GM21423 (cell line): ENCODE data around the gene PAQR4.

Source experiments
- ATAC-seq: cut with Tn5 transposase; IDR thresholded peaks from one replicate; pipeline ENCODE4 v1.9.1; 2021; ENCODE audit warnings: mild to moderate bottlenecking, moderate library complexity; ENCODE audit not compliant: unreplicated experiment

PAQR4 gene

DNA sequence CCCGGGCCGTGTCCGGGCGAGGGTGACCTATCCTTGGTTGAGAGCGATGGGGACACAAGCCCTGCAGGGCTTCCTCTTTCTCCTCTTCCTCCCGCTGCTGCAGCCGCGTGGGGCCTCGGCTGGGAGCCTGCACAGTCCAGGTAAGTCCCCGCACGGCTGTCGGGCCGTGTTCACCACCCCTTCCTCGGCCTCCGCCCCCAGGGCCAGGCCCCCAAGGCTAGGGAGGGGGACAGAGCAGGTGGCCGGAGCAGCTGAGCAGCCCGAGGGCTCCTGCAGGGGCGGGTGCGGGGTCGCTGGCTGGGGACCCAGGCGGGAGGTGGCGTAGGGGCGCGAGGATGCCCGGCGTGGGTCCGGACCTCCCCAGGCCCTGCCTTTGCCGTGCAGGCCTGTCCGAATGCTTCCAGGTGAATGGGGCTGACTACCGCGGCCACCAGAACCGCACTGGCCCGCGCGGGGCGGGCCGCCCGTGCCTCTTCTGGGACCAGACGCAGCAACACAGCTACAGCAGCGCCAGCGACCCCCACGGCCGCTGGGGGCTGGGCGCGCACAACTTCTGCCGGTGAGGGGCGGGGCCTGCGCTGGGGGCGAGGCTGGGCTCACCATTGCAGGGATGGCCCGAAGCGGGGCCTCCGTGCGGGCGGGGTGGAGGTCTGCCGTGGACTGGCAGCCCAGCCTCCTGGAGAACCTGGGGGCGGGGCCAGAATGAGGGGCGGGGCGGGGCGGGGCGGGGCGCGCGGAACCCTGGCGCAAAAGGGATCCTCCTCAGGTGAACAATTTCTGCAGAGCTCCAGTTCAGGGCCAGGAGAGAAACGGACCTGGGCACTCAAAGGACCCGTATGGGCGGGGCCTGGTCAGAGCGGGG, 4.4 kb upstream of the PAQR4 start:
- ATAC-seq: no peak

DNA sequence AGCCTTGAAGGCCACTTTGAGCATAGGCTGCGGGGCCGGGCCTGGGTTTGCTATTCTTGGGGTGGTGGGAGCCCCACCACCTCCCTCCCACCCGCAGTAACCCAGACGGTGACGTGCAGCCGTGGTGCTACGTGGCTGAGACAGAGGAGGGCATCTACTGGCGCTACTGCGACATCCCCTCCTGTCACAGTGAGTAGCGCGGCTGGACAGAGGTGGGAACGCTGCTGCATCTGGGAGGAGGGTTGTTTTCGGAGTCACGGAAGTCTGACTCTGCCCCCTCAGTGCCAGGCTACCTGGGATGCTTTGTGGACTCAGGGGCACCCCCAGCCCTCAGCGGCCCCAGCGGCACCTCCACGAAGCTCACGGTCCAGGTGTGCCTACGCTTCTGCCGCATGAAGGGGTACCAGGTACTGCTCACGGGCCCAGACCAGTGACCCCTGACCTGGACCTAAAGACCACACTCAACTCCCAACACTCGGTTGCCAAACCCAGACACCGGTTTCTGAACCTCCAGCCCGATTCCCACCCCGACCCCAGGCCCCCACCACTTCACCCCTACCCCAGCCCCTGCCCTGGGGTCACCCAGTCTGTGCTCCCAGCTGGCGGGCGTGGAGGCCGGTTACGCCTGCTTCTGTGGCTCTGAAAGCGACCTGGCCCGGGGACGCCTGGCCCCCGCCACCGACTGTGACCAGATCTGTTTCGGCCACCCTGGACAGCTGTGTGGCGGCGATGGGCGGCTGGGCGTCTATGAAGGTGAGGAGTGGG, 2.9 kb upstream of the PAQR4 start:
- no peak for ATAC-seq

DNA sequence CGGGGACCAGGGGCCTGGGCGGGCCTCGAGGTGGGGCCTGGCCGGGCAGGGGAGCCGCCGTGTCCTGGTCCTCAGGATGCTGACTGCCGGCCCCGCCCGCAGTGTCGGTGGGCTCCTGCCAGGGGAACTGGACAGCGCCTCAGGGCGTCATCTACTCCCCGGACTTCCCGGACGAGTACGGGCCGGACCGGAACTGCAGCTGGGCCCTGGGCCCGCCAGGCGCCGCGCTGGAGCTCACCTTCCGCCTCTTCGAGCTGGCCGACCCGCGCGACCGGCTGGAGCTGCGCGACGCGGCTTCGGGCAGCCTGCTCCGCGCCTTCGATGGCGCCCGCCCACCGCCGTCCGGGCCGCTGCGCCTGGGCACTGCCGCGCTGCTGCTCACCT, 2.3 kb upstream of the PAQR4 start:
- ATAC-seq: no peak

DNA sequence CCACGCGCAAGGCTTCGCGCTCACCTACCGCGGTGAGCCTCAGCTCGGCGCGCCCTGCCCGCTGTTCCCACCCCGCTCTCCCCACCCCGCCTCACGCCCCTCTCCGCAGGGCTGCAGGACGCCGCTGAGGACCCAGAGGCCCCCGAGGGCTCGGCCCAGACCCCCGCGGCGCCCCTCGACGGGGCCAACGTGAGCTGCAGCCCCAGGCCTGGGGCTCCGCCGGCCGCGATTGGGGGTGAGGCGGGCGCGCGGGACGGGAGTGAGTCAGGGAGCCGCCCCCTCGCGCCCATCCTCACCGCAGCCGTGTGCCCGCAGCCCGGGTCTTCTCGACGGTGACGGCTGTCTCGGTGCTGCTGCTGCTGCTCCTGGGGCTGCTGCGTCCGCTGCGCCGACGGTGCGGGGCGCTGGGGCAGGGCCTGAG, 1.9 kb upstream of the PAQR4 start:
- no peak for ATAC-seq

DNA sequence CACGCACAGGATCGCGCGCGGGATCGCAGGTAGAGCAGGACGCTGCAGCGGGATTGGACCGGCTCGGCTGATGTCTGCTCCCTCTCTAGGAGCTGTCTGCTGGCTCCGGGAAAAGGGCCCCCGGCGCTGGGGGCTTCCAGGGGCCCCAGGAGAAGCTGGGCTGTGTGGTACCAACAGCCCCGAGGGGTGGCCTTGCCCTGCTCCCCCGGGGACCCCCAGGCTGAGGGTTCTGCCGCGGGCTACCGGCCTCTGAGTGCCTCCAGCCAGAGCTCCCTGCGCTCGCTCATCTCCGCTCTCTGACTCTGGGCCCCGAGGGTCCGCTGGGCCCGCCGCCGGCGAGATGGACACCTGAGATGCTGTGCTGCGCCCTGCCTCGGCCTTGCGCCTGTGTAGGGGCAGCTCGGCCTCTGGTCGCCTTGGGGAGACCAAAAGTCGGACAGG, 1.4 kb upstream of the PAQR4 start:
- no peak for ATAC-seq

DNA sequence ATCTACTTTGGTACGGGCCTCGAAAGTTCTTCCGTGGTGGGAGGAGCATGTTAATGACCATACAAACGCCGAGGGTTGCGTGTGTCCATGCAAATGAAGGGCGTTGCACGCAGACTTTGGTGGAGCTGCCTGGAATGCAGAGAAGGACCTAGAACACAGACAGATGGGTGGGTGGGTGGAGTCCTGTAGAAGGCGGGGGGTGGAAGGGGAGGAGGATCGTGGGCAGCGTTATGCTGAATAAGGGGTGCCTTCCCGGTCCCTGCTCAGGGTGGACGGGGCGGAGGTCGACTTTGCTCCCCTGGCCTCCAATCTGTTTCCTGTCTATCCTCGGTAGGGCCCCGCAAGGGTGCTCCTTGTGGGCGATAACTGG, 795 bp upstream of the PAQR4 start:
- no peak for ATAC-seq

DNA sequence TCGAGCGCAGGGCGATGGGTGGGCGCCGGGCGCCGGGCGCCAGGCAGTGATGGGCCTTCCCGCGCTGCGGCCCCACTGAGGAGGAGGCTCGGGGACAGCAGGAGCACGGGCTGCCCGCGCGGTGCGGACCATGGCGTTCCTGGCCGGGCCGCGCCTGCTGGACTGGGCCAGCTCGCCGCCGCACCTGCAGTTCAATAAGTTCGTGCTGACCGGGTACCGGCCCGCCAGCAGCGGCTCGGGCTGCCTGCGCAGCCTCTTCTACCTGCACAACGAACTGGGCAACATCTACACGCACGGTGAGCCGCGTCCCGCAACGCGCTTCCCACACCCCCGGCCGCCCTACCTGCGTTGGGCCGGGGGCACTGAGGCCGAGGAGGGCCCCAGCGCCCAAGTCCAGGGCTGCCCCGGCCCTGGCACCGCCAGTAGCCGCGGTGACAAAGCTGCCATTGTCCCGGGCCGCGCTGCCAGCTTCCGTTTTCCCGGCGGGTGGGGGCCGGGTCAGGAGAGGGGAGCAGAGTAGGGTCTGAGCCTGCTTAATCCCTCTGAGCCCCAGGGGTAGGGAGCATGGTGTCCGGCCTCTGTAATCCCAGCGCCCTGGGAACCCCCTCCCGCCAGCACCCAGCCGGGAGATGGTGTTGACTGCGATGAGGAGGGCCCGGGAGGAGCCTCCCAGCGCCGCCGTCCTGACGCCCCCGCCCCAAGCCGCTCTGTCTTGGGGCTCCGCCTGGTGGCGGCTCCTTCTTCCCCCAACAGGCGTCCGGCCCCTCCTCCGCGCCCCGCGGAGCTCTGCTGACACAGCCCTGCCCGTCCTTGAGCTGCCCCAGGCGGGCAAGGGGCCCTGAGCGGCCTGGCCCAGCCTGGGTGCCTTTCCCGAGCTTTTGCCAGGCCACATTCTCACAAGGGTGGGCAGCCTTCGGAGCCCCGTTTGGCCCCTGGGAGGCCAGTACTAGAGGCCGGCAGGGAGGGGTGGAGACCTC, 685 bp downstream of the PAQR4 start:
- peak; percentile 32 for ATAC-seq

DNA sequence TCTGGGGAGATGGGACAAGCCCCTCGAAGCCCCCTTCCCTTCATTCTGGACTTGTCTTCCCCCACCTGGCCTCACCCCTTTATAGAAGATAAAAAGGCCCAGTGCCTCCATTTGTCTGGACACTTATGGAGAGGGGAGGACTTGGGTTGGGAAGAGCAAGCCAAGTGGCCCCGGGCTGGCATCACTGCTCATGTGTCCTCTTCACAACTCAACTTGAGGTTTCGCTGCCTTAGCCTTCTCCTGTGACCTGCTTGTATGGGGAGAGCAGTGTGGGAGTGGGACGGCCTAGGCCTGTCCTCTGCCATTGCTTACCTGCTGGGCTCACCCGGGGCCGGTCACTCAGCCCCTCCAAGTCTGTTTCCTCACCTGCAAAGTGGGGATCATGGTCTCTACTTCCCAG, 1.4 kb downstream of the PAQR4 start:
- no peak for ATAC-seq

DNA sequence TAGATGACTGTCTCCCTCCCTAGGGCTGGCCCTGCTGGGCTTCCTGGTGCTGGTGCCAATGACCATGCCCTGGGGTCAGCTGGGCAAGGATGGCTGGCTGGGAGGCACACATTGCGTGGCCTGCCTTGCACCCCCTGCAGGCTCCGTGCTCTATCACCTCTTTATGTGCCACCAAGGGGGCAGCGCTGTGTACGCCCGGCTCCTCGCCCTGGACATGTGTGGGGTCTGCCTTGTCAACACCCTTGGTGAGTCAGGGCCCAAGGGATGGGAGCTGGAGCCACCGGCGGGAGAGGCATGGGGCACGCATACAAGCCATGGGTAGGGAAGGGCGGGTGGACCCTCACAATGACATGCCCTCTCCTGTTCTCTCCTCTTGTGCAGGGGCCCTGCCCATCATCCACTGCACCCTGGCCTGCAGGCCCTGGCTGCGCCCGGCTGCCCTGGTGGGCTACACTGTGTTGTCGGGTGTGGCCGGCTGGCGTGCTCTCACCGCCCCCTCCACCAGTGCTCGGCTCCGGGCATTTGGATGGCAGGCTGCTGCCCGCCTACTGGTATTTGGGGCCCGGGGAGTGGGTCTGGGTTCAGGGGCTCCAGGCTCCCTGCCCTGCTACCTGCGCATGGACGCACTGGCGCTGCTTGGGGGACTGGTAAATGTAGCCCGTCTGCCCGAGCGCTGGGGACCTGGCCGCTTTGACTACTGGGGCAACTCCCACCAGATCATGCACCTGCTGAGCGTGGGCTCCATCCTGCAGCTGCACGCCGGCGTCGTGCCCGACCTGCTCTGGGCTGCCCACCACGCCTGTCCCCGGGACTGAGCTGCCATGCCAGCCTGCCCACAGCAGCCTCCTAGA, 2.2 kb downstream of the PAQR4 start:
- no peak for ATAC-seq

DNA sequence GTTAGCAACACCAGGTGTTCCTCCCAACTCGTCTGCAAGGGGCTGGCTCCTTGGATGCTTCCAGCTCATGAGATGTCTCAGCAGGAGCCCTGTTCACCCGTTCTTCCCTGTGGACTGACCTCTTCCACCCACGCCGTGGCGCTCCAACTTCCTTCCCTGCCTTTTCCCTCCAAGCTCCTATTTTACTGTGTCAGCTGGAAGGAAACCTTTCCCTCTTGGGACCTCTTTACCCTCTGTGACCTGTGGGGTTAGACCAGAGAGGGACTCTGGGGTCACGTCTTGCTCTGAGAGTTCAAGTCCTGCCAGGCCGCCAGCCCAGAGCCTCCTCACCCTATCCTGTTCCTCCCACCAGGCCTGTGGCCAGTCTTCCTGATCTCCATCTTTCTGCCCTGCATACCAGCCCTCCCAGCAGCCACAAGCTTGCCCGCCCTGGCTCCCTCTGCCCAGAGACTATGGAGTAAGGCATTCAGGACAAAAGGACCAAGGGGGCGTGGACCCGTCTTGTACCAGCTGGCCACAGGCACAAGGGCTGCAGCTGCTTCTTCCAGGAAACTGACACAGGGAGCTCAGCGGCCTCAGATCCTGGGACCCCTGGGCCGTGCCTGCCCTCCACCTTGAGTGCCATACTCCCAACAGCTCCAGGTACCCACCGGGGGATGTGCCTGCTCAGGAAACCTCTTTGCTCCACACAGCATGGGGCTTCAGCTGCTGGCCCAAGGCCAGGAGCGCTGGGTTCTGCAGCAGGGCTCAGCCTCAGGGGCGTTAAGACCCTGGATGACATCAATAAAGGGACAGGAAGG, 3.0 kb downstream of the PAQR4 start:
- ATAC-seq: no peak

DNA sequence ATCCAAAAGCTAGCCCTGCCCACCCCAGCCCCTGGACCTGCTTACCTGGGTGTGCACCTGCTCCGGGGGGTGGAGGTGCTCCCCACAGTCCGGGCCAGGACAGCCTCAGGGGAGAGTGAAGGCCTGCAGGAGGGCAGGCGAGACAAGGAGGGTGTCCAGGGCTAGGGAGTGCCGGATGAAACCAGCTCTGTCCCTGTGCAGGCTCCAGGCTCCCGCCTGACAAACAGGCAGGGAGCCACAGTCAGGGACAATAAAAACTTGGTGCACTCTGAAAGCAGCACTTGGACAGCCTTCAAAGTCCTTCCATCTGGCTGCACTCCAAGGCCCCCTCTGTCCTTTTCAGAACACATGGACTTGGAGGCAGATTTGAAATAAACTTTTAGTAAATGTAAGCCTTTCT, 3.9 kb downstream of the PAQR4 start:
- ATAC-seq: no peak

DNA sequence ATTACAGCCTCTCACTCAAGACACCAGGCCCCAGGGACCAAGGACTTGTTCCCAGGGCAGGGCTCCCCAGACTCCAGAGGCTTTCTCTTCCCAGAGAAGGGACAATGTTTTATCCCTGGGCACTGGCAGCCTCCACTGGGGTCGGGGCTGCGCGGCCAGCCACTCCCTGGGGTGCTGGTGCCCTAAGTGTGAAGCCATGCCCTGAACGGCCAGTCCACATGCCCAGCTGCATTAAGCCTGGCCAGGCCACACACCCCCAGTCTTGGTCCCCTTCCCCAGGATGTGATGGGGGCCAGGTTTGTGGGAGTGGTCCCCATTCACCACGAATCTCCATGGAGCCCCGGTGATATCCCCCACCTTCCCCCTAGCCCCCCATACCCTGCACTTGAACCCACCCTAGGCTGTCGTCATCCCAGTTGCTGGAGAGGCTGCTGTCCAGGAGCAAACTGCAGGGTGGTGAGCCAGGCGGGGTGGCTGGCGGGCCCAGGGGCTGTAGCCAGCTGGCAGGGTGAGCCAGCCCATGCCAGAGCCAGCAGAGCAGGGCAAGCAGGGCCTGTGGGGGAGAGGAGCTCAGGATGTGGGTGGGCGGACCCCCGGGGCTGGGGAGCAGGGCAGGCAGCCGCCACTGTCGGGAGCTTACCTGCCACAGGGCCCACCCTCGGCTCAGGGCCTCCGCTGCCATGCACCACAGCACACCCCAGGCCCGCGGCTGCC, 4.6 kb downstream of the PAQR4 start:
- no peak for ATAC-seq

DNA sequence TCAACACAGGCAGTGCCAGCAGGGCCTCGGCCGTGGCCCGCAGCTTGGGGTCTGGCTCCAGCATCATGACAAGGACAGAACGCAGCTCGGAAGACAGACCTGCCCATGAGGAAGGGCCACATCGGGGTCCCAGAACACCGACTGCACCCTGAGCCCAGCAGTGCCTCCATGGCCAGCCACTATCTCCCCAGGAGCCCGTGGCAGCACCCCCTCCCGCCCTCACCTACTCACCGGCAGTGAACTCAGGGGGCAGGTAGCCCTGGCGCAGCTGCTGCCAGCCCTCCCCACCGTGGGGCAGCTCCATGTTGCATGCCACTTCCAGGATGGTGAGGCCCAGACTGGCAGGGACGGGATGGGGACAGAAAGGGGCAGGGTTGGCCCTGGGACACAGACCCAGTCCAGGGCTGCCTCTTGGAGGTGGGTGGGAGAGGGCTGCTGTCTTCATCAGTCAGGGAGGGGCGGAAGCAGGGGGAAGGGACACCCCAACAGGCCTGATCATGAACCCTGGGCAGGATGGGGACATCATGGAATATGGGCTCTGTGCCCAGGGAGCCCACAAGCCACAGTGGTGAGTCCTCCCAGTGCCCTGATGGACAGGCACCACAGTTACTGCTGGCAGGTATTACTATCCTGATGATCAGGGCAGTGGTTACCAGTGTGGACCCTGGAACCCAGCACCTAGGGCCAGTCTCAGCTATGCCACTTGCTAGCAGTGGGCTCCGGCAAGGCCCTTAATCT, 5.3 kb downstream of the PAQR4 start:
- ATAC-seq: no peak

DNA sequence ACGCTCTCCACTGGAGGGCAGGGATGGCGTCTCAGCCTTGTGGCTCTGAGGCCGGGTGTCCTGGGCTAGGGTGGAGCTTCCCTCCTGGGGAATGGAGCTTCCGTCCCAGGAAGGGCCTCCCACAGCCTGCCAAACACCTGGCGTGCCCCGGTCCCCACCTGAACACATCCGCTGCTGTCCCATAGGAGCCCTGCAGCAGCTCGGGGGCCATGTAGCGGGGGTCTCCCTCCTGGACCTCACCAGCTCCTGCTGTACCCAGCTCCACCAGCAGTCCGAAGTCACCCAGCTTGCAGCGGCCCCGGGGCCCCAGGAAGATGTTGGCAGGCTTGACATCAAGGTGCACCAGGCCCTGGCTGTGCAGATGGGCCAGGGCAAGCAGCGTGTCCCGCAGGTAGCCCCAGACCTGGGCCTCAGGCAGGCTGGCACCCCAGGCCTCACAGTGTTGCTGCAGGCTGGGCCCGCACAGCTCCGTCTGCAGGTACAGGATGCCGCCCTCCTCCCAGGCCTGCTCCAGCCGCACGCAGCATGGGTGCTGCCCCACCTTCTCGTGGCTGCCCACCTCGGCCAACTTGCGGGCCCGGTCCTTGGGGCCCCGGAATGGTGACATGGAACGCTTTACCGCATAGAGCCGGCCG, 6.1 kb downstream of the PAQR4 start:
- ATAC-seq: no peak

DNA sequence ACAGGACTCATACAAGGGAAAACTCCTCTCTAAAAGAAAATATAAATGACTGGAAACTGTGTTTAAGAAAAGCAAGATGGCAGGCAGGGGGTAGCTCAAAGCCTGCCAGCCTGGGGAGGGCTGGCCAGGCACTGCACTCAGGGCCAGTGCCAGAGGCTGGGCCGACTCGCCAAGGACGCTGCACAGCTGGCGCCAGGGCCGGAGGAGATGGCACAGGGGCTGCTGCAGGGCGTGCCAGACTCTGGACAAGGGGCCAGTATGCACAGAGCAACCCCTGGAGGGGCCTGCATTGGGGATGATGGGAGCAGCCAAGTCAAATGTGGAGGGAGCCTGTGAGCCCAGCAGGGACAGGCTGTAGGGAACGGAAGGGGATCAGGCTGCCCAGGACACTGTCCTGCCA, 7.1 kb downstream of the PAQR4 start:
- ATAC-seq: no peak

DNA sequence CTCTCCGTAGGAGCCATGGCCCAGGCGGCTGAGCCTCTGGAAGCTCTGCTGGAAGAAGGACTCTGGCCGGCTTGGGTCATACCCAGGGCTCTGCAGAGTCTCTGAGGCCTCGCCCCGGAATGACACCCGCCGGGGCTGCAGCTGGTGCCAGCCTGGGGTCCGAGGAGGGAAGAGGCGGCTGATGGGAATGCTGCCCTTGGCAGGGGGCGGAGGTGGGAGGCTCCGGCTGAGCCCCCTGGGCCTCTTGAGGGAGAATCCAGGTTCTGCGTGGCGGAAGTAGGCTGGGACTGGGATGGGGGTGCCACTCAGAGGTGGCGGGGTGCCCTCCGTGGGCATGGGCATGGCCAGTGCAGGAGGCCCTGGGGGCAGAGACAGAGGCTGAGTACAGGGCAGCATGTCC, 7.5 kb downstream of the PAQR4 start:
- no peak for ATAC-seq

DNA sequence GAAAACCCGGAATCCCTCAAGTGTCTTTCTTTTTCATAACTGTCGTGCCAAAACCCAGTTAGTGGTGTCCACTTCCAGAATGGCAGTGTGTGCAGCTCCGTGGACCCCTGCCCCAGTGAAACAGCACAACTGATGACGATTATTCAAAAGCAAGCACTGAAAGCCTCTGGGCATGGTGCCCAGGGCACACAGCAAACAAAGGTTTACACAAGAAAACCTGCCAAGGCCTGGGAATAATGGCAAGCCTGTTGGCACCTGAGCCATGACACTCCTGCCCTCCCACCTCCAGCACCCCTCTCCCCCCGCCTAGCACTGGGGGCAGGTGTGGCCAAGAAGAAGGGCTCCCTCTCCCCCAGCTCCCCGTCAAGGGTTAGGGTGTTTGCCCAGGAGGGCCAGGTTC, 8.3 kb downstream of the PAQR4 start:
- ATAC-seq: no peak
